Measurements from ENCODE around the gene BCL11A. TPM values are rescaled to one million over a fixed set of nuclear protein-coding genes. Genes with fewer than 3 reads are reported as not detected.
A peak's percentile ranks its signal among the peaks of the same experiment; 100 is the strongest.

BCL11A gene
- total and polyA plus RNA-seq, 8 donors, result 1.2 to 27.4 (median 16.3) TPM

DNA sequence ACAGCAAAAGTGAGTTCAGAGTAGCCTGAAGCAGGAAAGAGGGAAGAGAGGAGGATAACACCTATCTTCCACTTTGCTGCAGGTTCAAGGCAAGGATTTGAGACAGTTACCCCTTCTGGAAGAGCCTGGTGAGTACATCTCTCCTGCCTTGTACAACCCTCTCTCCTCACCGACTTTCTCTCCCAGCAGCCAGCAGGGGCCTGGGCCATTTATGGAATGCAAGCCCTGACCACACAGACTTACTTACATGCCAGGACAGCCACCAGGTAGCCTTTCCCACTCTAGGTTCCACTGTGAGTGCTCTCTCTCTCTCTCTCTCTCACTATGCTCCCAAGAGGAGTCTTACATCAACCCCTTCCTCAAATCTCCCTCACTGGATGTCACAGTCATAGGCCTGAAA lies 57.0 kb downstream of the BCL11A start:
- intact Hi-C loops (cut with DNase I; ENCODE audit: low total_unique reads), result no loop called here

DNA sequence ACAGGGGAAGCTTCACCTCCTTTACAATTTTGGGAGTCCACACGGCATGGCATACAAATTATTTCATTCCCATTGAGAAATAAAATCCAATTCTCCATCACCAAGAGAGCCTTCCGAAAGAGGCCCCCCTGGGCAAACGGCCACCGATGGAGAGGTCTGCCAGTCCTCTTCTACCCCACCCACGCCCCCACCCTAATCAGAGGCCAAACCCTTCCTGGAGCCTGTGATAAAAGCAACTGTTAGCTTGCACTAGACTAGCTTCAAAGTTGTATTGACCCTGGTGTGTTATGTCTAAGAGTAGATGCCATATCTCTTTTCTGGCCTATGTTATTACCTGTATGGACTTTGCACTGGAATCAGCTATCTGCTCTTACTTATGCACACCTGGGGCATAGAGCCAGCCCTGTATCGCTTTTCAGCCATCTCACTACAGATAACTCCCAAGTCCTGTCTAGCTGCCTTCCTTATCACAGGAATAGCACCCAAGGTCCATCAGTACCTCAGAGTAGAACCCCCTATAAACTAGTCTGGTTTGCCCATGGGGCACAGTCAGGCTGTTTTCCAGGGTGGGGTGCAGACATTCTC lies 58.3 kb downstream of the BCL11A start:
- WGBS, 5 donors, result 42 to 69% (median 49%) methylated on average over 6 of the region's 6 CpGs
- intact Hi-C loops (cut with DNase I; ENCODE audit: low total_unique reads), result no loop called here
- H3K27ac ChIP-seq, result no peak overlapping the region

More for the DNA sequence above, 57.0 kb downstream of the BCL11A start:
- H3K27me3 ChIP-seq, result no peaks in the 10 kb centered on the region
- WGBS, 5 donors, result 73 to 100% (median 82%) methylated on average over 1 of the region's 1 CpG
- no peaks in the 10 kb centered on the region for H3K9me3 ChIP-seq
- no peak for TF ChIP-seq POLR2AphosphoS5 (IDR thresholded peaks at IDR 0.05)
- no peak for TF ChIP-seq POLR2A (IDR thresholded peaks at IDR 0.05)
- TF ChIP-seq, protein P1, sequence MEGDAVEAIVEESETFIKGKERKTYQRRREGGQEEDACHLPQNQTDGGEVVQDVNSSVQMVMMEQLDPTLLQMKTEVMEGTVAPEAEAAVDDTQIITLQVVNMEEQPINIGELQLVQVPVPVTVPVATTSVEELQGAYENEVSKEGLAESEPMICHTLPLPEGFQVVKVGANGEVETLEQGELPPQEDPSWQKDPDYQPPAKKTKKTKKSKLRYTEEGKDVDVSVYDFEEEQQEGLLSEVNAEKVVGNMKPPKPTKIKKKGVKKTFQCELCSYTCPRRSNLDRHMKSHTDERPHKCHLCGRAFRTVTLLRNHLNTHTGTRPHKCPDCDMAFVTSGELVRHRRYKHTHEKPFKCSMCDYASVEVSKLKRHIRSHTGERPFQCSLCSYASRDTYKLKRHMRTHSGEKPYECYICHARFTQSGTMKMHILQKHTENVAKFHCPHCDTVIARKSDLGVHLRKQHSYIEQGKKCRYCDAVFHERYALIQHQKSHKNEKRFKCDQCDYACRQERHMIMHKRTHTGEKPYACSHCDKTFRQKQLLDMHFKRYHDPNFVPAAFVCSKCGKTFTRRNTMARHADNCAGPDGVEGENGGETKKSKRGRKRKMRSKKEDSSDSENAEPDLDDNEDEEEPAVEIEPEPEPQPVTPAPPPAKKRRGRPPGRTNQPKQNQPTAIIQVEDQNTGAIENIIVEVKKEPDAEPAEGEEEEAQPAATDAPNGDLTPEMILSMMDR (IDR thresholded peaks at IDR 0.05), result no peak
- no peak for TF ChIP-seq EP300 (IDR thresholded peaks at IDR 0.05)
- H3K27ac ChIP-seq, result no peak overlapping the region
- H3K4me3 ChIP-seq, result no peak overlapping the region
- H3K4me1 ChIP-seq, result peaks cover 10 to 34% (median 21%) of the 10 kb centered on the region in 4 donors
- DNase-seq, result no peak
- no peaks in the 10 kb centered on the region for H3K36me3 ChIP-seq

DNA sequence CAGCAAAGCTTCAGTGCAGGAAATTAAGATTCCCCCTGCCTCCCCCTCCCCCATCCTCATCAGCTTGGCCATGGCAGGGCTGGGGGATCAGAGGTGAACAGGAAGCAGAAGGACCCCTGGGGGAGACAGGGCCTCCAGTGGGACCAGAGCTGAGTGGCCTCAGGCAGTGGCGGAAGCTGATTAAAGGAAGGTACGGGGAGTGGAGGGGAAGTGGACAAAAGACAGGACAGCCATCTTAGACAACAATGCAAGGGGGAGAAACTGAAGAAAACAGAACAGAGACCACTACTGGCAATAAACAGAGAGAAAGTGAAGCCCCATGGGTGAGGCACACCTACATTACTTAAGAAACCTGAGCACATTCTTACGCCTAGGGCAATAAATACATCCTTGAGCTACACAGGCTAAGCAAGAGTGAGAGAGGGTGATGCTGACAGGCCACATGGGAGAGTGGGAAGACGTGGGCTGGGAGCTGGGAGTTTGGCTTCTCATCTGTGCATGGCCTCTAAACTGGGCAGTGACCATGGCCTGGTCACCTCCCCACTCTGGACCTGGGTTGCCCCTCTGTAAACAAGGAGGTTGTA lies 59.6 kb downstream of the BCL11A start:
- 83 to 93% (median 89%) methylated on average over 4 of the region's 4 CpGs for WGBS, 5 donors
- H3K9me3 ChIP-seq, result no peaks in the 10 kb centered on the region
- no peak overlapping the region for H3K4me3 ChIP-seq
- no peak for TF ChIP-seq POLR2A (IDR thresholded peaks at IDR 0.05)
- TF ChIP-seq EP300 (IDR thresholded peaks at IDR 0.05), result no peak
- TF ChIP-seq, protein P1 (IDR thresholded peaks at IDR 0.05), result no peak
- TF ChIP-seq POLR2AphosphoS5 (IDR thresholded peaks at IDR 0.05), result no peak
- peaks cover 6 to 21% (median 14%) of the 10 kb centered on the region in 4 donors for H3K4me1 ChIP-seq
- no peak for DNase-seq
- no peaks in the 10 kb centered on the region for H3K27me3 ChIP-seq
- no peak overlapping the region for H3K27ac ChIP-seq
- H3K36me3 ChIP-seq, result no peaks in the 10 kb centered on the region
- intact Hi-C loops (cut with DNase I; ENCODE audit: low total_unique reads), result no loop called here

More for the DNA sequence above, 58.3 kb downstream of the BCL11A start:
- peaks cover 9 to 27% (median 18%) of the 10 kb centered on the region in 4 donors for H3K4me1 ChIP-seq
- H3K27me3 ChIP-seq, result no peaks in the 10 kb centered on the region
- no peak overlapping the region for H3K4me3 ChIP-seq
- TF ChIP-seq POLR2AphosphoS5 (IDR thresholded peaks at IDR 0.05), result peak in 1 of 3 donors; percentile 13
- TF ChIP-seq EP300 (IDR thresholded peaks at IDR 0.05), result no peak
- H3K36me3 ChIP-seq, result no peaks in the 10 kb centered on the region
- H3K9me3 ChIP-seq, result no peaks in the 10 kb centered on the region
- DNase-seq, result peak; percentile 62 to 74

DNA sequence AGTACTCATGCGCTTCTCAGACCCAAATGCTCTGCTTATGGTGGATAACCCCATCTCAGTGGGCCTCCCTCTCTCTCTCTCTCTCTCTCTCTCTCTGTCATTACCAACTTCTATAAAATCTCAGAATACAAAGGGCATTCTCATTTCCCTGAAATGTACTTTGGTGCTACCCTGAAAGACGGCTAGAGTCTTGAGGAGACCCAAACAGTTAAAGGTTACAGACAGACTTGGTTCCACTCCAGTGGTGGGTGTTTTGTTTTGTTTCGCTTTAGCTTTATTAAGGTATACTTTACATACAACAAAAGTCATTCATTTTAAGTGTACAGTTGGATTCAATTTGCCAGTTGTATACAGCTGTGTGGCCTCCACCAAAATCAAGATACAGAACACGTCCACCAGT lies 60.9 kb downstream of the BCL11A start:
- Histone ChIP-seq H3K36me3 (no peaks in the 10 kb centered on the region), H3K27ac (no peak overlapping the region), H3K9me3 (no peaks in the 10 kb centered on the region), H3K27me3 (no peaks in the 10 kb centered on the region), H3K4me3 (no peak overlapping the region), H3K4me1 (peaks cover 6 to 16% (median 12%) of the 10 kb centered on the region in 4 donors)
- TF ChIP-seq POLR2A (IDR thresholded peaks at IDR 0.05) (no peak), EP300 (IDR thresholded peaks at IDR 0.05) (no peak), POLR2AphosphoS5 (IDR thresholded peaks at IDR 0.05) (no peak)
- TF ChIP-seq, protein P1 (IDR thresholded peaks at IDR 0.05), result no peak
- WGBS, 5 donors, result 85 to 97% (median 90%) methylated on average over 4 of the region's 4 CpGs
- intact Hi-C loops (cut with DNase I; ENCODE audit: low total_unique reads), result no loop called here
- DNase-seq, result no peak

DNA sequence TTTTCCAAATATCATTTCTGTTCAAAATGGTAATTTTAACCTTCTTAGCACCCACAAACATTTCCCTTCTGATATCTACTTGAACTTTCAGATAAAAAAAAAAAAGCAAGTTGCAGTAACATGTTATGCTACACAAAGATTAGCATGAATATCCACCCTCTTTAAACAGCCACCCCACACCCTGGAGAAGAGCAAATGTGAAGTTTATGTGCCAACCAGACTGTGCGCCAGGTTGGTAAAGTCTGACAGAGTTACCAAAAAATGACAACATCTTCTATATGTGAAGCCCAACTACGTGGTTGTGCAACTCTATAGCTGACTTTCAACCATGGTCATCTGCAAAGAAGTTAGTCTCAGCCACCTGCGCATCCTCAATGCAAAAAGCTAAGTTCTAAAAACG lies 62.6 kb downstream of the BCL11A start:
- Histone ChIP-seq H3K4me1 (peaks cover 6 to 17% (median 12%) of the 10 kb centered on the region in 4 donors), H3K27ac (no peak overlapping the region), H3K27me3 (no peaks in the 10 kb centered on the region), H3K9me3 (no peaks in the 10 kb centered on the region), H3K4me3 (no peak overlapping the region), H3K36me3 (no peaks in the 10 kb centered on the region)
- TF ChIP-seq EP300 (IDR thresholded peaks at IDR 0.05), result no peak
- WGBS, 5 donors, result 58 to 80% (median 72%) methylated on average over 4 of the region's 4 CpGs
- DNase-seq, result no peak
- intact Hi-C loops (cut with DNase I; ENCODE audit: low total_unique reads), result no loop called here
